LHCN-M2 (cell line): ENCODE measurements around the gene NRDC. TPM values are rescaled to one million over a fixed set of nuclear protein-coding genes. Genes with fewer than 3 reads are reported as not detected.
"Not testable (repeated sequence)": the region's sequence is repeated elsewhere in the genome, so short reads cannot be mapped to it uniquely, and the experiment has no call there.

Source experiments
- DNase-seq: peaks from one replicate; pipeline ENCODE4 v3.0.0-alpha.2; 2012; ENCODE audit warnings: low read depth
- total RNA-seq: library from RNA; depleted of rRNA; stranded (reverse); fragments of >200 nt; gene quantifications from 2 replicates; pipeline ENCODE4 v1.2.3, GENCODE V29; 2014

The NRDC gene
- total RNA-seq, 1 experiment from 2014 or later: 59.6 TPM

- DNase-seq: no peak
These were observed 27.9 kb downstream of the NRDC start for GRCh38 chr1:51850420-51851223.

GRCh38 chr1:51847294-51847920 is 31.1 kb downstream of the NRDC start:
- no peak for DNase-seq

GRCh38 chr1:51843948-51844347 is 34.6 kb downstream of the NRDC start:
- no peak for DNase-seq

GRCh38 chr1:51842261-51842660 is 36.3 kb downstream of the NRDC start:
- no peak for DNase-seq

- no peak for DNase-seq
These were observed 37.6 kb downstream of the NRDC start for GRCh38 chr1:51840743-51841461.

- no peak for DNase-seq
These were observed 38.3 kb downstream of the NRDC start for GRCh38 chr1:51840182-51840581.

GRCh38 chr1:51839094-51839493 is 39.4 kb downstream of the NRDC start:
- DNase-seq: no peak

GRCh38 chr1:51837243-51837642 is 41.3 kb downstream of the NRDC start:
- no peak for DNase-seq

- peak; percentile 26 for DNase-seq
These were observed 44.8 kb downstream of the NRDC start for GRCh38 chr1:51833700-51834099.

- peak; percentile 77 for DNase-seq
These were observed 49.5 kb downstream of the NRDC start for GRCh38 chr1:51829058-51829457.

- DNase-seq: no peak
These were observed 58.7 kb downstream of the NRDC start for GRCh38 chr1:51819810-51820209.

GRCh38 chr1:51819021-51819420 is 59.5 kb downstream of the NRDC start:
- DNase-seq: not testable (repeated sequence)

- DNase-seq: no peak
These were observed 60.0 kb downstream of the NRDC start for GRCh38 chr1:51818487-51818886.

GRCh38 chr1:51814513-51814912 is 64.0 kb downstream of the NRDC start:
- no peak for DNase-seq

- DNase-seq: no peak
These were observed 79.2 kb downstream of the NRDC start for GRCh38 chr1:51799372-51799771.

- DNase-seq: no peak
These were observed 83.7 kb downstream of the NRDC start for GRCh38 chr1:51794868-51795267.

- DNase-seq: no peak
These were observed 84.3 kb downstream of the NRDC start for GRCh38 chr1:51794260-51794659.

GRCh38 chr1:51792864-51793263 is 85.7 kb downstream of the NRDC start:
- peak; percentile 93 for DNase-seq

- no peak for DNase-seq
These were observed 86.6 kb downstream of the NRDC start for GRCh38 chr1:51791888-51792287.

- DNase-seq: no peak
These were observed 88.1 kb downstream of the NRDC start for GRCh38 chr1:51790385-51790784.

GRCh38 chr1:51789342-51789741 is 89.2 kb downstream of the NRDC start:
- DNase-seq: no peak

- DNase-seq: no peak
These were observed 89.6 kb downstream of the NRDC start for GRCh38 chr1:51788938-51789337.

GRCh38 chr1:51784997-51785421 is 93.5 kb downstream of the NRDC start:
- no peak for DNase-seq
